ENCODE measurements around the gene TCTN1.

DNA sequence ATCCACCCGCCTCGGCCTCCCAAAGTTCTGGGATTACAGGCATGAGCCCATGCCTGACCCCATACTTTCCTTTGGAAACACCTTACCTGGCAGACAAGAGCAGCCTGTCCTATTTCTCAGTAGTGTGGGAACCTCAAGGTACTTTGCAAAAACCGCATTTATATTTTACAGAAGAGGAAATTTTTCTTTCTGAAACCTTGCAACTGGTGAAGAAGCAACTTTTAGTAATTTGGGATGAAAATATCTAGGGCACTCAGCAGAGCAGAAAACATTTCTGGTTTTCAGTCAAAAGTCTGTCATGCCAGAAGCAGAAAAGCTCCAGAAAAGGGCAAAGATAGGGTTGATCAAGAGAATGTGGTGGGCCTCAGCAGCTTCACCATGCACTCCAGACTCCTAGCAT is 53.7 kb downstream of the TCTN1 start:
- TF ChIP-seq, protein P1, sequence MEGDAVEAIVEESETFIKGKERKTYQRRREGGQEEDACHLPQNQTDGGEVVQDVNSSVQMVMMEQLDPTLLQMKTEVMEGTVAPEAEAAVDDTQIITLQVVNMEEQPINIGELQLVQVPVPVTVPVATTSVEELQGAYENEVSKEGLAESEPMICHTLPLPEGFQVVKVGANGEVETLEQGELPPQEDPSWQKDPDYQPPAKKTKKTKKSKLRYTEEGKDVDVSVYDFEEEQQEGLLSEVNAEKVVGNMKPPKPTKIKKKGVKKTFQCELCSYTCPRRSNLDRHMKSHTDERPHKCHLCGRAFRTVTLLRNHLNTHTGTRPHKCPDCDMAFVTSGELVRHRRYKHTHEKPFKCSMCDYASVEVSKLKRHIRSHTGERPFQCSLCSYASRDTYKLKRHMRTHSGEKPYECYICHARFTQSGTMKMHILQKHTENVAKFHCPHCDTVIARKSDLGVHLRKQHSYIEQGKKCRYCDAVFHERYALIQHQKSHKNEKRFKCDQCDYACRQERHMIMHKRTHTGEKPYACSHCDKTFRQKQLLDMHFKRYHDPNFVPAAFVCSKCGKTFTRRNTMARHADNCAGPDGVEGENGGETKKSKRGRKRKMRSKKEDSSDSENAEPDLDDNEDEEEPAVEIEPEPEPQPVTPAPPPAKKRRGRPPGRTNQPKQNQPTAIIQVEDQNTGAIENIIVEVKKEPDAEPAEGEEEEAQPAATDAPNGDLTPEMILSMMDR (IDR thresholded peaks at IDR 0.05): no peak
- no peak for TF ChIP-seq POLR2A (IDR thresholded peaks at IDR 0.05)
